Suprapubic skin (tissue), 4 donors: Measurements from ENCODE around the gene PLAGL1.

Source experiments
- EP300 ChIP-seq: sonication (generic); formaldehyde crosslinking; IDR thresholded peaks from one replicate; pipeline ENCODE4 v1.6.1; 2017; ENCODE audit warnings: antibody characterized with exemption
- POLR2A ChIP-seq, 2 donors: fragments of 450-650 bp; IDR thresholded peaks; one replicate each; pipeline ENCODE4 v1.6.1; 2017; ENCODE audit warnings: antibody characterized with exemption in 2 of 2, mild to moderate bottlenecking in 2 of 2, moderate library complexity in 2 of 2
- POLR2AphosphoS5 ChIP-seq, 3 donors: sonication (generic); formaldehyde crosslinking; IDR thresholded peaks; one replicate each; pipeline ENCODE4 v1.6.1; 2017; ENCODE audit warnings: antibody characterized with exemption in 3 of 3
- TF ChIP-seq, protein P1 (sequence below), 2 donors: fragments of 200-600 bp in 1 of 2; fragments of 450-650 bp in 1 of 2; sonication (generic) in 1 of 2; IDR thresholded peaks; one replicate each; pipeline ENCODE4 v1.5.1; 2016 to 2019; ENCODE audit warnings: antibody characterized with exemption in 2 of 2, mild to moderate bottlenecking in 1 of 2, moderate library complexity in 1 of 2

DNA sequence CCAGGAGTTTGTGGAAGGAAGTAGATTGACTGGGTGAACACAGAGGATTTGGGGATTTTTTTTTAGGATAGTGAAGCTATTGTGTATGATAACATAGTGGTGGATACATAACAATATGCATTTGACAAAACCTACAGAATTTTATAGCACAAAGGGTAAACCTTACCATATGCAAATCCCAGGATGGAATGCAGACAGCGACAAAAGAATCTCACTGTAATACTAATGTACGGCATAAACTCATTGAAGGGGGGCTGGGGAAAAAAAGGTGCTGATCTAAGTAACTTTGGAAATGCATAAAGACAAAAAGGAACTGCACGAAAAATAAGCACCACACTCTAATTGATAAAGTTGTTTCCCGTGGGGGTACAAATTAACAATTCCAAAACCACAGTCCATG lies 15.2 kb upstream of the PLAGL1 start:
- TF ChIP-seq, protein P1, sequence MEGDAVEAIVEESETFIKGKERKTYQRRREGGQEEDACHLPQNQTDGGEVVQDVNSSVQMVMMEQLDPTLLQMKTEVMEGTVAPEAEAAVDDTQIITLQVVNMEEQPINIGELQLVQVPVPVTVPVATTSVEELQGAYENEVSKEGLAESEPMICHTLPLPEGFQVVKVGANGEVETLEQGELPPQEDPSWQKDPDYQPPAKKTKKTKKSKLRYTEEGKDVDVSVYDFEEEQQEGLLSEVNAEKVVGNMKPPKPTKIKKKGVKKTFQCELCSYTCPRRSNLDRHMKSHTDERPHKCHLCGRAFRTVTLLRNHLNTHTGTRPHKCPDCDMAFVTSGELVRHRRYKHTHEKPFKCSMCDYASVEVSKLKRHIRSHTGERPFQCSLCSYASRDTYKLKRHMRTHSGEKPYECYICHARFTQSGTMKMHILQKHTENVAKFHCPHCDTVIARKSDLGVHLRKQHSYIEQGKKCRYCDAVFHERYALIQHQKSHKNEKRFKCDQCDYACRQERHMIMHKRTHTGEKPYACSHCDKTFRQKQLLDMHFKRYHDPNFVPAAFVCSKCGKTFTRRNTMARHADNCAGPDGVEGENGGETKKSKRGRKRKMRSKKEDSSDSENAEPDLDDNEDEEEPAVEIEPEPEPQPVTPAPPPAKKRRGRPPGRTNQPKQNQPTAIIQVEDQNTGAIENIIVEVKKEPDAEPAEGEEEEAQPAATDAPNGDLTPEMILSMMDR (IDR thresholded peaks at IDR 0.05), result no peak
- TF ChIP-seq POLR2A (IDR thresholded peaks at IDR 0.05) (no peak), POLR2AphosphoS5 (IDR thresholded peaks at IDR 0.05) (no peak), EP300 (no peak)
